Measurements from ENCODE around the gene FHL2.

- TF ChIP-seq CTCF (IDR thresholded peaks at IDR 0.05; ENCODE audit: low read depth, low read length, missing input control) (no peak), MAX (IDR thresholded peaks at IDR 0.05) (no peak), ZBTB33 (IDR thresholded peaks at IDR 0.05) (no peak), RAD21 (IDR thresholded peaks at IDR 0.05) (no peak), ATF3 (IDR thresholded peaks at IDR 0.05) (no peak), YY1 (IDR thresholded peaks at IDR 0.05) (no peak), SP1 (IDR thresholded peaks at IDR 0.05) (no peak), GABPA (IDR thresholded peaks at IDR 0.05 in 1 of 2, conservative IDR thresholded peaks at IDR 0.05 in 1 of 2) (no peak), FOXA1 (IDR thresholded peaks at IDR 0.05) (no peak)
Observed at GRCh38 chr2:105403241-105403782, 4.5 kb upstream of the FHL2 start.
